Articular chondrocyte of knee joint (primary cell): ENCODE results near the gene FBXW5. TPM values are rescaled to one million over a fixed set of nuclear protein-coding genes. Genes with fewer than 3 reads are reported as not detected.

Experiments used
- total RNA-seq: library from RNA; depleted of rRNA; stranded (reverse); fragments of >200 nt; gene quantifications from 2 replicates; pipeline ENCODE4 v1.2.3, GENCODE V29; 2012

Gene FBXW5
- total RNA-seq: 109 and 113 TPM in 2 replicates

GRCh38 chr9:136944519-136945332 is at the start of gene FBXW5, which contains the start of gene C8G:
Gene FBXW5 (minus strand): TSS chr9:136944738. CDS start chr9:136944083, 655 bp downstream.
Gene C8G (plus strand): TSS chr9:136945243. CDS start chr9:136945321, 78 bp downstream.

GRCh38 chr9:136991993-136992818 is 47.7 kb upstream of the FBXW5 start, which contains the start of gene PAXX:
Gene PAXX (plus strand): TSS chr9:136992422. CDS start chr9:136992444, 22 bp downstream.

GRCh38 chr9:136982232-136983051 is 37.9 kb upstream of the FBXW5 start, which contains the start of gene LCNL1:
Gene LCNL1 (plus strand): TSS chr9:136982993. CDS start chr9:136983587, 594 bp downstream.

GRCh38 chr9:136977223-136977622 is 32.7 kb upstream of the FBXW5 start, which contains the start of gene PTGDS:
Gene PTGDS (plus strand): TSS chr9:136977504. CDS start chr9:136977579, 75 bp downstream.

GRCh38 chr9:136951541-136952320 is 7.2 kb upstream of the FBXW5 start, which contains the start of gene LCN12:
Gene LCN12 (plus strand): TSS chr9:136952273. CDS start chr9:136952328, 55 bp downstream.

Other genes with a start within 250 kb of the FBXW5 start
- gene DIPK1B, start 232.2 kb downstream of the FBXW5 start, total RNA-seq: 0.13 and 0.65 TPM in 2 replicates
- not detected in 2 replicates for gene LCN10, start 201.8 kb downstream of the FBXW5 start, total RNA-seq
- not detected in 2 replicates for gene LCN6, start 196.2 kb downstream of the FBXW5 start, total RNA-seq
- not detected in 2 replicates for gene LCN8, start 186.5 kb downstream of the FBXW5 start, total RNA-seq
- not detected in 2 replicates for gene LCN15, start 180.2 kb downstream of the FBXW5 start, total RNA-seq
- 37.4 and 42.7 TPM in 2 replicates for gene TMEM141, start 153.4 kb downstream of the FBXW5 start, total RNA-seq
- 0.26 and 0.32 TPM in 2 replicates for gene CCDC183, start 148.4 kb downstream of the FBXW5 start, total RNA-seq
- 41.4 and 60.4 TPM in 2 replicates for gene RABL6, start 136.8 kb downstream of the FBXW5 start, total RNA-seq
- 0.65 TPM in 2 replicates for gene AJM1, start 102.3 kb downstream of the FBXW5 start, total RNA-seq
- gene PHPT1, start 95.3 kb downstream of the FBXW5 start, total RNA-seq: 49.9 and 50.8 TPM in 2 replicates
- gene MAMDC4, start 92.4 kb downstream of the FBXW5 start, total RNA-seq: 0.39 and 0.76 TPM in 2 replicates
- gene EDF1, start 78.4 kb downstream of the FBXW5 start, total RNA-seq: 237 and 265 TPM in 2 replicates
- 6.3 and 9.2 TPM in 2 replicates for gene TRAF2, start 58.2 kb downstream of the FBXW5 start, total RNA-seq
- gene C8G, start 505 bp upstream of the FBXW5 start, total RNA-seq: 0.39 and 0.54 TPM in 2 replicates
- not detected in 2 replicates for gene LCN12, start 7.5 kb upstream of the FBXW5 start, total RNA-seq
- gene PTGDS, start 32.8 kb upstream of the FBXW5 start, total RNA-seq: 0.65 and 5.1 TPM in 2 replicates
- gene LCNL1, start 38.3 kb upstream of the FBXW5 start, total RNA-seq: 0.11 and 0.65 TPM in 2 replicates
- gene PAXX, start 47.7 kb upstream of the FBXW5 start, total RNA-seq: 12.1 and 12.8 TPM in 2 replicates
- gene CLIC3, start 51.8 kb upstream of the FBXW5 start, total RNA-seq: 16.0 and 16.6 TPM in 2 replicates
- 16.3 and 17.5 TPM in 2 replicates for gene ABCA2, start 83.5 kb upstream of the FBXW5 start, total RNA-seq
- gene FUT7, start 87.3 kb upstream of the FBXW5 start, total RNA-seq: not detected in 2 replicates
- gene NPDC1, start 101.4 kb upstream of the FBXW5 start, total RNA-seq: 20.0 and 20.1 TPM in 2 replicates
- not detected in 2 replicates for gene ENTPD2, start 109.3 kb upstream of the FBXW5 start, total RNA-seq
- 2.9 and 4.0 TPM in 2 replicates for gene SAPCD2, start 125.8 kb upstream of the FBXW5 start, total RNA-seq
- 15.6 and 22.1 TPM in 2 replicates for gene UAP1L1, start 132.8 kb upstream of the FBXW5 start, total RNA-seq
- gene MAN1B1, start 142.2 kb upstream of the FBXW5 start, total RNA-seq: 60.6 and 60.9 TPM in 2 replicates
- gene DPP7, start 170.0 kb upstream of the FBXW5 start, total RNA-seq: 66.0 and 68.3 TPM in 2 replicates
- under 0.01 TPM in 1 of 2 replicates, not detected in the other for gene GRIN1, start 194.4 kb upstream of the FBXW5 start, total RNA-seq
- gene LRRC26, start 225.3 kb upstream of the FBXW5 start, total RNA-seq: not detected in 2 replicates
- not detected in 2 replicates for gene TMEM210, start 227.3 kb upstream of the FBXW5 start, total RNA-seq
- gene ANAPC2, start 243.8 kb upstream of the FBXW5 start, total RNA-seq: 21.9 and 24.7 TPM in 2 replicates
- 41.7 and 44.6 TPM in 2 replicates for gene SSNA1, start 243.9 kb upstream of the FBXW5 start, total RNA-seq